Endodermal cell (in vitro differentiated cells): Measurements from ENCODE around the gene SLC9A8. TPM values are rescaled to one million over a fixed set of nuclear protein-coding genes. Genes with fewer than 3 reads are reported as not detected.

Experiments
- DNase-seq: peaks from one replicate; pipeline ENCODE4 v3.0.0-alpha.2; 2017
- H3K27ac ChIP-seq: 2 replicates; pipeline ENCODE4 v1.5.1; 2013; ENCODE audit warnings: mild to moderate bottlenecking, low read depth, low read length, moderate library complexity
- H3K27me3 ChIP-seq: 2 replicates; pipeline ENCODE4 v1.6.1; 2013; ENCODE audit warnings: mild to moderate bottlenecking, low read length, moderate library complexity; ENCODE audit not compliant: insufficient read depth, control insufficient read depth, poor library complexity, severe bottlenecking
- H3K36me3 ChIP-seq: 2 replicates; pipeline ENCODE4 v1.7.0; 2013; ENCODE audit warnings: mild to moderate bottlenecking, low read length, moderate library complexity; ENCODE audit not compliant: control insufficient read depth, insufficient read depth
- H3K4me1 ChIP-seq: one replicate; pipeline ENCODE4 v1.7.0; 2013; ENCODE audit warnings: low read length; ENCODE audit not compliant: control insufficient read depth, insufficient read depth
- H3K4me3 ChIP-seq: 2 replicates; pipeline ENCODE4 v1.5.1; 2013; ENCODE audit warnings: mild to moderate bottlenecking, low read length, moderate library complexity
- H3K9ac ChIP-seq: 2 replicates; pipeline ENCODE4 v1.6.1; 2013; ENCODE audit warnings: mild to moderate bottlenecking, low read length, moderate library complexity; ENCODE audit not compliant: poor library complexity, severe bottlenecking; ENCODE audit errors: extremely low read depth
- H3K9me3 ChIP-seq: 2 replicates; pipeline ENCODE4 v1.6.1; 2013; ENCODE audit warnings: mild to moderate bottlenecking, low read length, moderate library complexity; ENCODE audit not compliant: control insufficient read depth
- H3K27ac Mint-ChIP-seq: 2 replicates; pipeline ENCODE4 v1.8.0; 2020; ENCODE audit warnings: mixed read lengths
- H3K27me3 Mint-ChIP-seq: 2 replicates; pipeline ENCODE4 v1.8.0; 2021; ENCODE audit warnings: mild to moderate bottlenecking, mixed read lengths; ENCODE audit not compliant: insufficient read depth
- H3K36me3 Mint-ChIP-seq: 2 replicates; pipeline ENCODE4 v1.8.0; 2020; ENCODE audit warnings: low read depth, mixed read lengths
- H3K4me1 Mint-ChIP-seq: 2 replicates; pipeline ENCODE4 v1.8.0; 2020; ENCODE audit warnings: mixed read lengths
- H3K4me3 Mint-ChIP-seq: 2 replicates; pipeline ENCODE4 v1.8.0; 2020; ENCODE audit warnings: mild to moderate bottlenecking, moderate library complexity, mixed read lengths
- H3K9me3 Mint-ChIP-seq: 2 replicates; pipeline ENCODE4 v1.8.0; 2020; ENCODE audit warnings: mild to moderate bottlenecking, mixed read lengths
- WGBS, 2 experiments: methylation state at CpG; one replicate each; pipeline versions ENCODE4 v1.1.5 to v1.1.7; 2013; ENCODE audit warnings: missing lambda C conversion rate in 2 of 2, mixed read lengths in 1 of 2; ENCODE audit not compliant: insufficient coverage in 1 of 2, insufficient read length in 1 of 2; 5-methylcytosine and 5-hydroxymethylcytosine counted together
- total RNA-seq, 2 donors: library from RNA; stranded (reverse); fragmentation: NEBNext Ultra II Directional in 1 of 2; extraction: Animal tissue kit (Norgen Biotek cat#: 25700) in 1 of 2; gene quantifications; 2 replicates in 1 of 2; 3 replicates in 1 of 2; pipeline ENCODE4 v1.2.1, GENCODE V29; 2021
- TF ChIP-seq, protein P1 (sequence below): fragments of 200-600 bp; sonication (generic); conservative IDR thresholded peaks from 2 replicates; pipeline ENCODE4 v1.5.0; 2021; ENCODE audit warnings: antibody characterized with exemption, mild to moderate bottlenecking

The SLC9A8 gene
- total RNA-seq, 2 donors from 2014 or later, result 8.6 to 10.3 TPM

DNA sequence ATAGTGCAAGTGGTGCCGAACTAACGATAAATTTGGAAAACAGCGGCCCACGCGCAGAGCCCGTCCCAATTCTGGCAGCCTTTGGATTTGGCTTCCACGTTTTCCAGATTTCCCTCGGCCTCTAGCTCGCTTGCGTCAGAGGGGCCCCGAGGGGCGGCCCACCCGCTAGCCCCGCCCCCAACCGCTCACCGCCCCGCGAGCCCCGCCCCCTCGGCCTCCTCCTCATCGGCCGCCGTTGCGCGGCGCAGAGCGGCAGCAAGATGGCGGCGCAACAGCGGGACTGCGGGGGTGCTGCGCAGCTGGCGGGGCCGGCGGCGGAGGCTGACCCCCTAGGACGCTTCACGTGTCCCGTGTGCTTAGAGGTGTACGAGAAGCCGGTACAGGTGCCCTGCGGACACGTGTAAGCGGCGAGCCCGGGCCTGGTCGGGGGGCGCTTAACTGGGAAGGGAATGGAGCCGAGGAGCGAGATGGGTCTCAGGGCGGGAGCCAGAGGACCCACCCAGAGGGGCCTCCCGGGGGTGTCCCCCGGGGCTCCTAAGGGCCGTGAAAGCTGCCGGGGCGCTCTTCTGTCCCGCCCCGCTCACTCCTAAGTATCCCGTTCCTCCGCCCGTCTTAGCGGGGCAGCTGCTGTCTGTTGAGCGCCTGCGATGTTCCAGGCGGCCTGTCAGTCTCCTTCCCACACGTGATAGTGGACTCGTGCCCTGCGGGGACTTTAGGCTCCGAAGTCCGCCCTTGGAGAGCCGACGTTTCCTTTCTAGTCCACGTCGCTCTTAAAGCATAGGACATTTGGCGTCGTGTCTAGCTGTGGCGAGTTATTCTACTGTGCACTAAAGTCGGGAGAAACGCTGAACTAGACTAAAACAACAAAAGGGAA is 123.8 kb downstream of the SLC9A8 start, which contains the start of gene RNF114:
Gene RNF114, plus strand, starts transcription at position 245 of the 874 bp plus-strand sequence. Its CDS starts 16 bp downstream, at position 261.
- Histone ChIP-seq H3K27me3 (no peaks in the 10 kb centered on the region), H3K4me3 (peak within 1 kb of the TSS; percentile 100), H3K9me3 (no peaks in the 10 kb centered on the region), H3K4me1 (peaks cover 18% of the 10 kb centered on the region), H3K9ac (peak within 1 kb of the TSS; percentile 91), H3K27ac (no peak within 1 kb of the TSS), H3K36me3 (peaks cover 13% of the 10 kb centered on the region)
- DNase-seq, result peak; percentile 96
- 1% methylated on average over 43 to 79 of the region's 79 CpGs for WGBS, 2 experiments
- H3K27me3 Mint-ChIP-seq, result no peaks in the 10 kb centered on the region
- H3K9me3 Mint-ChIP-seq, result no peaks in the 10 kb centered on the region
- H3K36me3 Mint-ChIP-seq, result peaks cover 9% of the 10 kb centered on the region
- peak within 1 kb of the TSS; percentile 88 for H3K4me3 Mint-ChIP-seq
- peaks cover 33% of the 10 kb centered on the region for H3K4me1 Mint-ChIP-seq
- TF ChIP-seq, protein P1, sequence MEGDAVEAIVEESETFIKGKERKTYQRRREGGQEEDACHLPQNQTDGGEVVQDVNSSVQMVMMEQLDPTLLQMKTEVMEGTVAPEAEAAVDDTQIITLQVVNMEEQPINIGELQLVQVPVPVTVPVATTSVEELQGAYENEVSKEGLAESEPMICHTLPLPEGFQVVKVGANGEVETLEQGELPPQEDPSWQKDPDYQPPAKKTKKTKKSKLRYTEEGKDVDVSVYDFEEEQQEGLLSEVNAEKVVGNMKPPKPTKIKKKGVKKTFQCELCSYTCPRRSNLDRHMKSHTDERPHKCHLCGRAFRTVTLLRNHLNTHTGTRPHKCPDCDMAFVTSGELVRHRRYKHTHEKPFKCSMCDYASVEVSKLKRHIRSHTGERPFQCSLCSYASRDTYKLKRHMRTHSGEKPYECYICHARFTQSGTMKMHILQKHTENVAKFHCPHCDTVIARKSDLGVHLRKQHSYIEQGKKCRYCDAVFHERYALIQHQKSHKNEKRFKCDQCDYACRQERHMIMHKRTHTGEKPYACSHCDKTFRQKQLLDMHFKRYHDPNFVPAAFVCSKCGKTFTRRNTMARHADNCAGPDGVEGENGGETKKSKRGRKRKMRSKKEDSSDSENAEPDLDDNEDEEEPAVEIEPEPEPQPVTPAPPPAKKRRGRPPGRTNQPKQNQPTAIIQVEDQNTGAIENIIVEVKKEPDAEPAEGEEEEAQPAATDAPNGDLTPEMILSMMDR, result no peak
- H3K27ac Mint-ChIP-seq, result peak within 1 kb of the TSS; percentile 66

GRCh38 chr20:49937027-49937929 is 124.7 kb downstream of the SLC9A8 start:
- no peaks in the 10 kb centered on the region for H3K9me3 Mint-ChIP-seq
- DNase-seq, result no peak
- WGBS, 2 experiments, result 18 to 26% methylated on average over 9 to 12 of the region's 12 CpGs
- peaks cover 16% of the 10 kb centered on the region for H3K36me3 Mint-ChIP-seq
- peak overlapping the region; percentile 88 for H3K4me3 Mint-ChIP-seq
- H3K27me3 Mint-ChIP-seq, result no peaks in the 10 kb centered on the region
- peaks cover 34% of the 10 kb centered on the region for H3K4me1 Mint-ChIP-seq
- H3K27ac ChIP-seq, result no peak overlapping the region
- TF ChIP-seq, protein P1, result no peak
- H3K9ac ChIP-seq, result peak overlapping the region; percentile 91
- no peaks in the 10 kb centered on the region for H3K27me3 ChIP-seq
- H3K27ac Mint-ChIP-seq, result peak overlapping the region; percentile 66
- H3K9me3 ChIP-seq, result no peaks in the 10 kb centered on the region
- peaks cover 22% of the 10 kb centered on the region for H3K36me3 ChIP-seq
- H3K4me1 ChIP-seq, result peaks cover 18% of the 10 kb centered on the region
- H3K4me3 ChIP-seq, result peak overlapping the region; percentile 100
